Non-pigmented ciliary epithelial cell (primary cell): ENCODE results near the gene SMIM44.

Source experiments
- DNase-seq: peaks from one replicate; pipeline ENCODE4 v3.0.0-alpha.2; 2010; ENCODE audit warnings: low read depth

SMIM44 gene

GRCh38 chr19:3500429-3501101, 17.3 kb upstream of the SMIM44 start, which contains the start of gene DOHH:
TSS of gene DOHH (minus strand) at chr19:3500674. CDS start at chr19:3496814, 3,860 bp downstream.
- peak; percentile 89 for DNase-seq

DNA sequence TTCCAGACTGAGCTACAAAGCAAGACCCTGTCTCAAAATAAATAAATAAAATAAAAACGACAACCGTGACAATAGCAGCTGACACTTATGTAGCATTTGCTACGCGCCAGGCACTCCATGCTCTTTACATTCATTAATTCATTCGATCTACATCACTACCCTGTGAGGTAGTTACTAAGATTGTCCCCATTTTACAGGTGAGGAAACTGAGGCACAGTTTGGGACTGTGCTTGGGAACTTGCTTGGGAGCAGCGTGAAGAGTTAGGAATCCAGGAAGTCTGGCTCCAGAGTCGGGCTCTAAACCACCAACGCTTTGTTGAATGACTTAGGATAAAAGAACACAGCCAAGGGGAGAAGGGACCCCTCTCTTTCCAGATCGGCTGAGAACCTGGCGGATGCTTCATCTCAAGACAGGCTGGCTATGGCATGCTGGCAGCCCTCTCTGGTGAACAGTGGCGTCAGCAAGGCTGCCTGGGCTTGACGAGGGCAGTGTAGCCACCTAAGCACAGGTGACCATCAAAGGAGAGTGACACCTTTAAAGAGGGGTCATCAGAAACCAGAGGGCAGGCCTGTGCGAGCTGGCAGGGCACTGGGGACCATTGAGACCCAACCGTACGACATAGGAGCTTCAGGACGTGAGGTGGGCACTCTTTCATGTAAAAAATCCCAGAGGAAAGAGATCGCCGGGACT, 16.6 kb upstream of the SMIM44 start:
- no peak for DNase-seq

GRCh38 chr19:3497757-3498520, 14.7 kb upstream of the SMIM44 start:
- DNase-seq = no peak

GRCh38 chr19:3496392-3497273, 13.4 kb upstream of the SMIM44 start:
- no peak for DNase-seq

DNA sequence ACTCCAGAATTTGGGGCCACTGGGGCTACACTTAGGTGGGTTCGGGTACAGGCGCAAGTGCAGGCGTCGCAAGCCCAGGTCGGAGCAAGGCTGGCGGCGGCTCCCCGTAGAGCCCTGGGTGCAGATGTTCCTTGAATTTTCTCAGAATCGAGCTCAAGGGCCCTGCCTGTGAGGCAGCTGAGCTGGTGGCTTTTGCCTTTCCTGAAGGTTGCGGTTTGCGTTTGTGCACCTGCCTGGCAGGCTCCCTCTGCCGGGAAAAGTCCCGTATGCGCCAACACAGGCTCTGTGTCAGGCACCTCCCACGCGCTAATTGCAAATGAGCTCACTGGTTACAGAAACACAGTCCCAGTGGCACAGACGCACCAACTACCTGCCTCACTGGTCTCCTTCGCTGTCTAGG, 11.3 kb upstream of the SMIM44 start:
- DNase-seq = no peak

DNA sequence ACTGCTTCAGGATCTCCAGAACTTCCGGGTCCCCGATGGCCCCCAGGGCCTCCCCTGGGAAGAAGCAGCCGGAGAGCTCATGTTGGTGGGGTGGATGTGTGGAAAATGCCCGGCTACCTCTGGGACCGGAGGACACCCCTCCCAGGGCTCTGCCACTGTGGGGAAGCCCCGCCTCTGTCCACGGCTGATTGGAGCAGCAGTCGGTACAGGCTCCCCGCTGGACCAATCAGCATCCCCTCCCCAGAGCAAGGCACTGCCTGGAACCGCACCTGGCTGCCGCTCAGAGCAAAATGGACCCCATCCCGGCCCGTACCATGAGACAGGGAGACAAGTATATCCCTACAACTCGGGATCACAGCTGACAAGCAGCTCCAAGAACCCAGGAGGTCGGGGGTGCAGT, 10.8 kb upstream of the SMIM44 start:
- DNase-seq = no peak

- no peak for DNase-seq
These were observed 10.4 kb upstream of the SMIM44 start for GRCh38 chr19:3493651-3494050.

DNA sequence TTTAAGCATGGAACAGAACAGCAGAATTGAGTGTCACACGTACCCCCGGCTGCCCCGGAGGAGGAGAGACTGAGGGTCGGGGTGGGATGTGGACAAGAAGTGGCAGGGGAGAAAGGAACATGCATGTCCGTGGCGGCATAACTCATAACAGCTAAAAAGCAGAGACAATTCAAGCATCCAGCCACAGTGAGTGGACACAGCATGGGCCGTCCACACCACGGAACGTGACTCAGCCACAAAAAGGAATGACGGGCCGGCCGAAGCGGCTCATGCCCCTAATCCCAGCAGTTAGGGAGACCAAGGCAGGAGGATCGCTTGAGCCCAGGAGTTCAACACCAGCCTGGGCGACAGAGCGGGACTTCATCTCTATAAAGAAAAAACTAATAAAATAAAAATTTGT, 9.7 kb upstream of the SMIM44 start:
- no peak for DNase-seq

DNA sequence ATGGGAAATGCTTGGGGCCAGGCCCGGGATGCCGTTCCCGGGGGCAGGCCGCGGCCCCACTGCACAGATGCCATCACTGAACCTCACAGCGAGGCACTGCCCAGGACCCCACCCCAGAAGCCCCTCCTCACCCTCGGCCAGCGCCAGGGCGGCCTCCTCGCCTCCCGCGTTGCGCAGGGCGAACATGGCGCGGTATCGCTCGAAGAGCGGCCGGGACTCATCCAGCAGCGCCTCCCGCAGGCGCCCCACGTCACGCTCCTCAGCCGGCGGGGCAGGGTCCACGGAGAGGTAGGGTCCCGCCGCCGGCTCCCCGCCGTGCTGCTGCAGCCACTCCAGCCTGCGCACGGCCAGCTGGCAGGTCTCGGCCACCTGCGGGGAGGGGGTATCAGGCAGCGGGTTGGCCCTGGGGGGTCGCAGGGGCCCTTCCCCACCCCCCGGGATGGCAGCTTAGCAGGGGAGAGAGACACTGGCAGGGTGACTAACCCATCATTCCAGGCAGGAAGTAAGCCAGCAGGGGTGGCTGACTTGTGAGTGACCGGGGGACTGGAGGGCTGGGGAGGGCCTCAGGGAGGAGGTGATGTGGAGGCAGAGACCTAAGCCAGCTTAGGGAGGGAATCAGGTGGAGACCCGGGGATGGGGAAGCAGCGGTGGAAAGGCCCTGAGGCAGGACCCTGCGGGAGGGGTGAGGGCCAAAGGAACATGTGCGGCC, 9.0 kb upstream of the SMIM44 start:
- DNase-seq = no peak

- DNase-seq = no peak
These were observed 8.3 kb upstream of the SMIM44 start for GRCh38 chr19:3491396-3492119.

GRCh38 chr19:3482507-3483225, 575 bp downstream of the SMIM44 start:
- DNase-seq = no peak

DNA sequence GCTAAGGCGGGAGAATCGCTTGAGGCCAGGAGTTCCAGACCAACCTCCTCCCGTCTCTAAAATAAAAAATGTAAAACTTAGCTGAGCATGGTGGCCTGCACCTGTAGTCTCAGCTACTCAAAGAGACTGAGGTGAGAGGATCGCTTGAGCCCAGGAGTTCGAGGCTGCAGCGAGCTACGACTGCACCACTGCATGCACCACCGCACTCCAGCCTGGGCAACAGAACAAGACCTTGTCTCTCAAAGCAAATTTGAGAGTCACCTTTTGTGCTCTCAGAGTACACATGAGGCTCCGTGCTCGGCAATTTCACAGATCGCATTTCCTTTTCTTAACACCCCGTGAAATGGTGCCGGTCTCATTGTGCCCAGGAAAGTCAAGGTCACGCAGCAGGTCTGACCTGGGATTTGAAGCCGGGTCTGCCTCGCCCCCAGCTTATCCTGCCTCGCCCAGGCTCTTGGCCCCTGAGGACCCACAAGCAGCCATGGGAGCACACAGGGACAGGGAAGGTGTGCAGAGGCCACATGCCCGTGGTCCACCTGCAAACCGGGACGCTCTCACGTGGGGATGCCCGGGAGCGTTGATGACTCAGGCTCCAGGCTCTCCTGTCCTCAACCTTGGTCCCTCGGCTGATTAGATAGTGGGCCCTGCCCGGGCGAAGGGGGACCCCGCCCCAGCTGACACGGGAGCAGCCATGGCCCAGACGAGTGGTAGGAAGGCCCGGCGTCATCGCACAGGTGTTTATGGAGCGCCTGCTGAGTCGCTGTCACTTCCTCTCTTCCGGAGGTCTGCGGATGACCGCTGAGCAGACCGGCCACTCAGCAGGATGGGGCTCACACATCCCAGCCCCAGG, 1.8 kb downstream of the SMIM44 start:
- DNase-seq = no peak

GRCh38 chr19:3480383-3481091, 2.7 kb downstream of the SMIM44 start, which contains the start of gene SMIM24:
TSS of gene SMIM24 (minus strand) at chr19:3480525. CDS start at chr19:3480463, 62 bp downstream.
- DNase-seq = no peak

- no peak for DNase-seq
These were observed 3.4 kb downstream of the SMIM44 start for GRCh38 chr19:3479834-3480215.

- DNase-seq = no peak
These were observed 3.9 kb downstream of the SMIM44 start for GRCh38 chr19:3479177-3479833.

DNA sequence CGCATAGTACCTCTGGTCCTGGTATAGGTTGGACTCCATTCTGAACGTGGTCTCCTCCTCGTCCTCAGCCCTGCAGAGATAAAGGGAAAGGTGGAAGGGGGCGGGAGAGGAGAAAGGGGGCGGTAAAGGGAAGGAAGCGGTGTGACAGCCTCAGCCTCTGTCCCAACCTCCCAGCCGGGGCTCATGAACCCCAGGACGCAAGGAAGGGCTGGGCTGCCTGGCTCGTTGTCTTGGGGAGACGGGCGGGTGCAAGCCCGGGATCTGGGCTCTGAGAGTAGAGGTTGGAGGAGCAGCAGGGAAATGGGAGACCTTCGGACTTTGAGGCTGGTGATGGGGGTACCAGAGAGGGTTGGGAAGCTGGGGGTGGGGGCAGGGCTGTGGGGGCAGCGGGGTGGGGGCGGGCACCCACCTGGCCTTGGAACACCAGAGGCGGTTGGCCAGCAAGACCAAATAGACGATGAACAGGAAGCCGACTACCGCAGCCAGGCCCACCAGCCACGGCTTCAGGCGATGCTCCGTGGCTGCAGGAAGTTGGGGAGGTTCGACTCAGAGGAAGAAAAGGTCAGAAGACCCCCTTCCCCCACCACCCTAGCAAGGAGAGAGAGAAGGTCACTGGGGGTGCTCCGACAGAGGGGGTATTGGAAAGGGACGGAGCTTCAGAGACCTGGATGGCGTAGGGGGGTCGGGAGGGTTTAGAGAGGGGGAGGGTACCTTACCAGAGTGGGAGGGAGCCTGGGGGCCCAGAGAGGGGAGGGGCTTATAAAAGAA, 4.6 kb downstream of the SMIM44 start:
- DNase-seq = no peak

GRCh38 chr19:3477951-3478350, 5.3 kb downstream of the SMIM44 start:
- DNase-seq = no peak
